ENCODE data around the gene NMT1.
A peak's percentile ranks its signal among the peaks of the same experiment; 100 is the strongest.

Gene NMT1

DNA sequence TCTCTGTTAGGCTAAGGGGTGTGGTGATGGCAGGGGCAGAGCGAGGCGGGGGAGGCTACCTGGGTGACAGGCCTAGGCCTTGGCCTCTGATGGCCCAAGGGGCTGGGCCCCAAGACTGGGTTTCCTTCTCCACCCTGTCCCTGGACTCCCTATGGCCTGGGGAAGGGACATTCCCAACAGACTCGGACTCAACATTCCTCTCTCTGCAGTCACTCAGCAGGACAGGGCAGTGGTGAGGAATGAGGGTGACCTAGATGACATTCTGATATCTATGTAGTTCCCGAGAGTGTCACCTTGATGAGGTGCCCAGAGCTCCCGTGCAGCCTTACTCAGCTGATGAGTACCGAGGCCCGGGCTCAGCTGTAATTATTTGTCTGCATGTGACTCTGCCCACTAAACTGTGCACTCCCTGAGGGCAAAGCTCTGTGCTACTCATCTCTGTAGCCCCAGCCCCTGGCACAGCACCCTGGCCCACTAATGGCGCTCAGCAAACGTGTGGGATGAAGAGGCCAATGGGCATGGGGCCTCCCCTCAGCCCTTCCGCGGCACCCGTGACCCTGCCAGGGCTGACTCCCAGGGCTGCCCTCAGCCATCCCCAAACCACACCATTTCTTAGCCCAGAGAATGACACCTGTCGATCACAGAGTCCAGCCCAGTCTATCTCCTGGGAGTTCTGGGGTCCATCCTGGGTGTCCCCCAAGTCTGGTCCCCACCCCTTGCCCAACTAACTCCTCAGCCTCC, 69.0 kb downstream of the NMT1 start:
- no peak for TF ChIP-seq CTCF (IDR thresholded peaks at IDR 0.05; ENCODE audit: insufficient read depth, low read length, missing control alignments)
- H3K4me3 ChIP-seq (ENCODE audit: low read depth, low read length): no peak overlapping the region; the same call in 1 of the 2 replicates
- DNase-seq (ENCODE audit: low read depth, low spot score): no peak
- CTCF ChIA-PET: interaction anchor here (0.7 to 16.6 kb wide), 15 partner anchors 9 to 231 kb away, joined by 3 to 677 read pairs (median 7); partner anchors contain the start of genes EFTUD2, HEXIM1 and HEXIM2
- POLR2A ChIA-PET: interaction anchor here (1.2 to 2.6 kb wide), 2 partner anchors 18 to 19 kb away, joined by 3 to 11 read pairs; partner anchors contain the start of gene HEXIM1

GRCh38 chr17:45130681-45131615, 69.8 kb downstream of the NMT1 start:
- TF ChIP-seq CTCF (IDR thresholded peaks at IDR 0.05; ENCODE audit: insufficient read depth, low read length, missing control alignments): no peak

DNA sequence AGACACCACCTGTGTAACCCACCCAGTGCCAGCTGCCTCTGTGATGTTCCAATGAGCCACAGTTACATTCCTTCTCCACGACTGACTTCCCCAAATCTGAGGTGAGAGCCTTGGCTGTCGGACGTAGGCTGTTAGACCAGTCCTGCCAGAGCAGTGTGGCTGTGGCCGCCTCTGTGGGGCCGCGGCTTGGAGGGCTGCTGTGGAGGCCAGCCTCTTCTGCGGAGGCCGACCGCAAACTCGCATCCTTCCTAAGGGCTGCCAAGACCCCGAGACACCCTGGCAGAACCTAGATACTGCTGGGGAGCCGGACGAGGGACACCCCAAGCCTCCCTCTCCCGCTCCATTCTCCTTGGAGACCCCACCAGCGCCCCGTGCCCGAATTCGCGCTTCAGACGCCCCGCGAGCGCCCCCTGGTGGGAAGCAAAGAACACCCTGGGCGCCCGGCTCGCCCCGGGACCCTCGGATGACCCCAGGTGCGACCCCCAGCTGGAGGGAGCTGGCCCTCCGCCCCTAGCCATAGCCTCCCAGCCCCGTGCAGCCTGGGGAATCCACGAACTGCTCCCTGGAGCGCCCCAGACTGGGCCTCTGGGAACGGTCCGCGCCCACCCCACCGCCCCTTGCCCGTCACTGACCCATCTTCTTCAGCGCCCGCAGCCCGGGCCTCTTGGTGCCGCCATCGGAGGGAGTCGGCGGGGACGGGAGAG, 70.7 kb downstream of the NMT1 start:
- H3K4me3 ChIP-seq (ENCODE audit: low read depth, low read length): peak overlapping the region; percentile 86
- ChIA-PET POLR2A (interaction anchor here (1.2 kb wide), 1 partner anchor 17 kb away, joined by 3 read pairs; the partner anchor contains the start of gene HEXIM1), CTCF (interaction anchor here (0.5 to 16.6 kb wide), 19 partner anchors 8 to 359 kb away, joined by 3 to 677 read pairs (median 8); partner anchors contain the start of genes EFTUD2, HEXIM1 and HEXIM2)
- peak; percentile 74 for TF ChIP-seq CTCF (IDR thresholded peaks at IDR 0.05; ENCODE audit: insufficient read depth, low read length, missing control alignments)
- no peak for DNase-seq (ENCODE audit: low read depth, low spot score)

More at GRCh38 chr17:45130681-45131615, 69.8 kb downstream of the NMT1 start:
- POLR2A ChIA-PET: interaction anchor here (1.2 kb wide), 1 partner anchor 17 kb away, joined by 3 read pairs; the partner anchor contains the start of gene HEXIM1
- CTCF ChIA-PET: interaction anchor here (0.6 to 16.6 kb wide), 21 partner anchors 8 to 232 kb away, joined by 3 to 677 read pairs (median 8); partner anchors contain the start of genes EFTUD2, HEXIM1 and HEXIM2
- peak overlapping the region; percentile 86 for H3K4me3 ChIP-seq (ENCODE audit: low read depth, low read length)
- DNase-seq (ENCODE audit: low read depth, low spot score): no peak

DNA sequence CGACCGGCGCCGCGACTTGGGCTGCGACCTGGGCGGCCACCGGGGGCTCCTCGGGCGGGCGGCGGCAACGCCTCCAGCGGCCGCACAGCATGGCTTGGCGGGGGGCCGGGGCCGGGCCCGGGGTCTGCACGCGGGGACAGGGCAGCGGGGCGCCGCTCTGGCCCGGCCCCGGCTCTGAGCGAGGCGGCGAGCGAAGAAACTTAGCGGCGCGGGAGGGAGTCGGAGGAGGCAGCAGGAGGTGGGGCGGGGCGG, 71.1 kb downstream of the NMT1 start, which contains the start of gene PLCD3:
Gene PLCD3, minus strand, starts transcription at position 196 of the 252 bp plus-strand sequence. Its CDS starts 105 bp downstream, at position 91.
- peak within 1 kb of the TSS; percentile 86 for H3K4me3 ChIP-seq (ENCODE audit: low read depth, low read length)
- CTCF ChIA-PET: interaction anchor here (0.5 to 16.6 kb wide), 18 partner anchors 9 to 359 kb away, joined by 3 to 677 read pairs (median 8); partner anchors contain the start of genes EFTUD2, HEXIM1 and HEXIM2
- no peak for DNase-seq (ENCODE audit: low read depth, low spot score)
- no peak for TF ChIP-seq CTCF (IDR thresholded peaks at IDR 0.05; ENCODE audit: insufficient read depth, low read length, missing control alignments)
- POLR2A ChIA-PET: interaction anchor here (1.0 kb wide), 1 partner anchor 36 kb away, joined by 3 read pairs; no protein-coding TSS in a partner anchor

DNA sequence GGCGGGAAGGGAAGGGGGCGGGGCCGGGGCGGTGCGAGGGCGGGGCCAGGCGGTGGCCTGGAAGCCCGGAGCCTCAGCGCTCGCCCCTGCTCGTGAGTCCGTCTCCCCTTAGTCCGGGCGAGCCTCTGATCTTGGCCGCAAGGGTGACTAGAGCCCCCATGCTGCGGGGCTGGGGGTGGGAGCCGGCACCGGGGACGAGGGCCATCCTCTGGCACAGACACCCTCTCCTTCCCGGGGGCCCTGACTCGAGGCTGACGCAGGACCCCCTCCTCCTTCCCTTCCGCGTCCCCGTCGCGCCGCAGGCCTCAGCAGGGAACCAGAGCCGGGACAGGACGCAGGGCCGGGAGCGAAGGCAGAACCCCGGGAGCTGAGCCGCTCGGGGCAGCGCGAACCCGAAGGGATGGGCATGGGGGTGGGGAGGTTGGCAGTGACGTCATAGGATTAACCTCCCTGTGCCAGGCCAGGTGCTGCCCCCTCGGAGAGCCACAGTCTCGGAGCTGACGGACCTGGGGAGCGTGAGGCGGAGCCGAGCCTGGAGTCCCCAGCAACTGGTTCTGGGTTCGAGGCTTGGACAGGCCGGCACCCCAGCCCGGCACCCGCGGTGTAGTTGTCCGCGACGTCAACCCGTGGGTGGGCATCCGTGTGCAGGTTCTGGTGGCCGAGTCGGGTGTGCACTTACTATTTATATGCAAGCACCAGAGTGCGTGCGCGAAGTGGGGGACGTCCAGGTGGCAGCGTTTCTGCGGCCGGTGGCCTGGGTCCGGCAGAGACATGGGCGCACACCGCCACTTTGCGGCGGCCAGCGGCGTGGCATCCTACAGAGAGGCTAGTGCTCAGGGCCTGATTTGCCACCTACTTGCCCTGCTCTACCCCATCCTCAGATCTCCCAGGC, 71.7 kb downstream of the NMT1 start:
- TF ChIP-seq CTCF (IDR thresholded peaks at IDR 0.05; ENCODE audit: insufficient read depth, low read length, missing control alignments): peak; percentile 96
- H3K4me3 ChIP-seq (ENCODE audit: low read depth, low read length): peak overlapping the region; percentile 86
- no peak for DNase-seq (ENCODE audit: low read depth, low spot score)
- CTCF ChIA-PET: interaction anchor here (0.5 to 16.6 kb wide), 24 partner anchors 11 to 360 kb away, joined by 3 to 677 read pairs (median 6); partner anchors contain the start of genes EFTUD2, HEXIM1 and HEXIM2
- POLR2A ChIA-PET: interaction anchor here (0.8 to 1.0 kb wide), 3 partner anchors 24 to 64 kb away, joined by 3 read pairs; no protein-coding TSS in a partner anchor
